ENCODE data around the gene ANXA9. TPM values are rescaled to one million over a fixed set of nuclear protein-coding genes. Genes with fewer than 3 reads are reported as not detected.

Gene ANXA9
- total RNA-seq, 6 experiments from 2014 or later = 0.28 to 0.55 (median 0.46) TPM

DNA sequence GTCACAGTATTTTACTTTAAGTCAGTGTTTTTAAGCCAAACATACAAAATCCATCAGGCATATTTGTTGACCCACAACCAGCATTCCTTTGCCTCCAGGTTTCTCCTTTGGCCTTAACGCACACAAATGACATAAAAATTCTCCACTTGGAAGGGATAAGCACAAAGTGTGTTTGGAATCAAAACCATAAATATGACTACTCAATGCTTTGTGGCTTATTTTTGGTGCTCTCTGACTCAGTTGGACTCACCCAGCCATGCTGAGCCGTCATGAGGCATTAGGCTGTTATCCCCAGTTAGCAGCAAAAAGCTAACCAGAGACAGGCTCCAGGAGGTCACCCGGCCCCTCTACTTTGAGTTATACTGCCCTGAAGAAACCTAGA, 27.1 kb downstream of the ANXA9 start:
- Mint-ChIP-seq H3K4me3 (peak overlapping the region; percentile 97), H3K4me1 (ENCODE audit: low read depth) (peaks cover 61% of the 10 kb centered on the region)

DNA sequence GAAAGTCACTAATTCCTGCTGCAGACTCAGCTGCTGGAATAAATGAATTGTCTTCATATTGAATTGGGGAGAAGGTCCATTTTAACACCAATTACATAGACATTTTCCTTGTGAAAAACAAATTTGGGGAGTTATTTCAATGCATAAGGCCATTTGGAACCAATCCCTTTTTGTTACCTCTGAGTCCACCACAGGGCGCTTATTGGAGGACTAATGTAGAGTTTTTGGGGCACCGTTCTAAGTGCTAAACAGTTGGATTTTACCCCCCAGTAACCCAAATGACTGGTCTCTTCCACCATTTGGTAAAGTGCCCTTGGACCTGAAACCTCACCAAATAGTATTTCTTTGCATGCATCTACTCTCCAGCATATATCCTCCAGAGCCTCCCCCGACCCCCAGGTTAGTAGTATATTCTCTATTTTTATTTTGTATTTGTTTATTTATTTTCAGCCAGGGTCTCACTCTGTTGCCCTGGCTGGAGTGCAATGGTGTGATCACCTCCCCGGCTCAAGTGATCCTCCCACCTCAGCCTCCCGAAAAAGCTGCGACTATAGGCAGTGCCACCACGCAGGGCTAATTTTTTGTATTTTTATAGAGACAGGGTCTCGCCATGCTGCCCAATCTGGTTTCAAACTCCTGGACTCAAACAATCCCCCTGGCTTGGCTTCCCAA, 27.7 kb downstream of the ANXA9 start:
- H3K9me3 Mint-ChIP-seq = no peaks in the 10 kb centered on the region
- peaks cover 5% of the 10 kb centered on the region; the same call in 1 of the 2 replicates for H3K36me3 Mint-ChIP-seq (ENCODE audit: low read depth)
- H3K4me1 Mint-ChIP-seq (ENCODE audit: low read depth) = peaks cover 61% of the 10 kb centered on the region
- H3K27ac Mint-ChIP-seq = peak overlapping the region; percentile 99
- peak overlapping the region; percentile 97 for H3K4me3 Mint-ChIP-seq
- TF ChIP-seq, protein P1, sequence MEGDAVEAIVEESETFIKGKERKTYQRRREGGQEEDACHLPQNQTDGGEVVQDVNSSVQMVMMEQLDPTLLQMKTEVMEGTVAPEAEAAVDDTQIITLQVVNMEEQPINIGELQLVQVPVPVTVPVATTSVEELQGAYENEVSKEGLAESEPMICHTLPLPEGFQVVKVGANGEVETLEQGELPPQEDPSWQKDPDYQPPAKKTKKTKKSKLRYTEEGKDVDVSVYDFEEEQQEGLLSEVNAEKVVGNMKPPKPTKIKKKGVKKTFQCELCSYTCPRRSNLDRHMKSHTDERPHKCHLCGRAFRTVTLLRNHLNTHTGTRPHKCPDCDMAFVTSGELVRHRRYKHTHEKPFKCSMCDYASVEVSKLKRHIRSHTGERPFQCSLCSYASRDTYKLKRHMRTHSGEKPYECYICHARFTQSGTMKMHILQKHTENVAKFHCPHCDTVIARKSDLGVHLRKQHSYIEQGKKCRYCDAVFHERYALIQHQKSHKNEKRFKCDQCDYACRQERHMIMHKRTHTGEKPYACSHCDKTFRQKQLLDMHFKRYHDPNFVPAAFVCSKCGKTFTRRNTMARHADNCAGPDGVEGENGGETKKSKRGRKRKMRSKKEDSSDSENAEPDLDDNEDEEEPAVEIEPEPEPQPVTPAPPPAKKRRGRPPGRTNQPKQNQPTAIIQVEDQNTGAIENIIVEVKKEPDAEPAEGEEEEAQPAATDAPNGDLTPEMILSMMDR (IDR thresholded peaks at IDR 0.05) = no peak
- no peak for DNase-seq
- H3K27me3 Mint-ChIP-seq (ENCODE audit: insufficient read depth) = peaks cover 2% of the 10 kb centered on the region

More for the DNA sequence above, 27.1 kb downstream of the ANXA9 start:
- Mint-ChIP-seq H3K27ac (peak overlapping the region; percentile 99), H3K27me3 (ENCODE audit: insufficient read depth) (peaks cover 2% of the 10 kb centered on the region), H3K36me3 (ENCODE audit: low read depth) (peaks cover 5% of the 10 kb centered on the region; the same call in 1 of the 2 replicates), H3K9me3 (no peaks in the 10 kb centered on the region)
- peak; percentile 61 for DNase-seq
- TF ChIP-seq, protein P1 (IDR thresholded peaks at IDR 0.05) = no peak

DNA sequence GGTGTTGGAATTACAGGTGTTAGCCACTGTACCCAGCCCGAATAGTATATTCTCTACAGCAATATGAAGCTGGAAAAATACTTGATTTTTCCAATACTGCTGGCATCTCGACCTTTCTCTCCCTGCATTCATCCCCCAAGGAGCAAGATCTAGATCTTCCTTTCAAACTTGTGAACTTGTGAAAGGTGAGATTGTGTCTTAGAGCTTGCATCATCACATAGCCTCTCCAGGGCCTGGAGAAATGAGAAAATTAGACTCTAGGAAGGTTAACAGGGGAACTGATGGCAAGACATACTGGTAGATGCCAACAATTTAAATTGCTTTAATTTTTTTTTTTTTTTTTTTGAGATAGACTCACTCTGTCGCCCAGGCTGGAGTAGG, 28.2 kb downstream of the ANXA9 start:
- peaks cover 59% of the 10 kb centered on the region for H3K4me1 Mint-ChIP-seq (ENCODE audit: low read depth)
- no peak for DNase-seq
- peaks cover 2% of the 10 kb centered on the region for H3K27me3 Mint-ChIP-seq (ENCODE audit: insufficient read depth)
- TF ChIP-seq, protein P1 (IDR thresholded peaks at IDR 0.05) = no peak
- no peak overlapping the region for H3K27ac Mint-ChIP-seq
- no peak overlapping the region for H3K4me3 Mint-ChIP-seq
- H3K36me3 Mint-ChIP-seq (ENCODE audit: low read depth) = peaks cover 5% of the 10 kb centered on the region; the same call in 1 of the 2 replicates
- H3K9me3 Mint-ChIP-seq = no peaks in the 10 kb centered on the region

DNA sequence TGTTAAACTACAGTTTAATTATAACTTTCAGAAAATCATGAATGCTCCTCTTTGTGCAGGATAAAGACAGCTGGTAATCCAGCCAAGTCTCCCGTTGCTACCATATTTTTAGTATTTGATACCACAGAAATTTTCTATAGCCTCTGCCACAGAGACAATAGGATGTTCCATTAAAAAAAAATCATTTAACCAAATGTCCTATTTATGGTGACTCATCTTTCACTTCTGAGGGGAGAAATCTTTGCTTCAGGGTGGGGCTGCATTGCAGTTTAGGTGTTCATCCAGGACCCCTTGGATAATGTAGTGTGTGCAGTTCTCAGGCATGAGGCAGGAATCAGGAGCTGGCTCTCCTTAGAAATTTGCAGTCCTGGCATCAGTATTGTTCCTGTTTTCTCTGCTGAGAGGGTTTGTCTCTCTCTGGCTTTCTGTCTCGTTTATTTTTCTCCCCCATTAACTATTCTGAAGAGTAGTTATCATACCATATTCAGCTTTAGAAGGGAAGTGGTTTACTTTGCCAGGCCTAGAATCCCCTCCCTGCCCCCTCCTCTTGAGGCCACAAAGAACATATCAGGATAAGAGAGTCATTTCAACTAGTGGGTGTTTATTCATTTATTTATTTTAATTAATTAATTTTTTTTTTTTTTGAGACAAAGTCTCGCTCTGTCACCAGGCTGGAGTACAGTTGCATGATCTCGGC, 29.2 kb downstream of the ANXA9 start:
- no peak overlapping the region for H3K27ac Mint-ChIP-seq
- TF ChIP-seq, protein P1 (IDR thresholded peaks at IDR 0.05) = no peak

DNA sequence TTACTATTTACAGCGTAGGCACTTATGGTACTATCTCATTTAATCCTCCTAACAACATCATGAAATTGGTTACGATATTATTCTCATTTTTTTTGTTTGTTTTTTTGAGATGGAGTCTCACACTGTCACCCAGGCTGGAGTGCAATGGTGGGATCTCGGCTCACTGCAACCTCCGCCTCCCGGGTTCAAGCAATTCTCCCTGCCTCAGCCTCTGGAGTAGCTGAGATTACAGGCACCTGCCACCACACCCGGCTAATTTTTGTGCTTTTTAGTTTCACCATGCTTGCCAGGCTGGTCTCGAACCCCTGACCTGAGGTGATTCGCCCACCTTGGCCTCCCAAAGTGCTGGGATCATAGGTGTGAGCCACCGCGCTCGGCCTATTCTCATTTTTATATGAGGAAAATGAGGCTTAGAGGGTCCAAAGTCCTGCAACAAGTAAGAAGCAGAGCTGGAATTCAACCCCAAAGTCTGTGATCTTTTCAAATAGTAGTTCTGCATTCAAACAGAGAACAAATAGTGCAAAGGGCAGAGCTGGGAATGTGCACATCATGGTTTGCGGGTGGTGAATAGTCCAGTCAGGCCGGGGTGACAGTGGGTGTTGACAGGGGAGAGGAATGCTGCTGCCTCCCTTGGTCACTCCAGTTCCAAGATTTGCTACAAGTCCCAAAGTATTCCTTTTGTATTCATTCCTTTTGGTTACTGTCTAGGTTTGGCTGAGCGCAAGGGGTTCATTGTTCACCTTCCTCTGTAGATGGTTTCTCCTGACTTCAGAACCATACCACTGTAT, 30.8 kb downstream of the ANXA9 start:
- no peaks in the 10 kb centered on the region for H3K9me3 Mint-ChIP-seq
- TF ChIP-seq, protein P1 (IDR thresholded peaks at IDR 0.05) = no peak
- H3K27me3 Mint-ChIP-seq (ENCODE audit: insufficient read depth) = no peaks in the 10 kb centered on the region
- peaks cover 34% of the 10 kb centered on the region for H3K4me1 Mint-ChIP-seq (ENCODE audit: low read depth)
- H3K4me3 Mint-ChIP-seq = no peak overlapping the region
- DNase-seq = no peak
- H3K36me3 Mint-ChIP-seq (ENCODE audit: low read depth) = peaks cover 5% of the 10 kb centered on the region; the same call in 1 of the 2 replicates
- H3K27ac Mint-ChIP-seq = peak overlapping the region; percentile 12; the same call in 1 of the 2 replicates

More for the DNA sequence above, 29.2 kb downstream of the ANXA9 start:
- Mint-ChIP-seq H3K4me3 (no peak overlapping the region), H3K27me3 (ENCODE audit: insufficient read depth) (peaks cover 2% of the 10 kb centered on the region), H3K9me3 (no peaks in the 10 kb centered on the region), H3K36me3 (ENCODE audit: low read depth) (peaks cover 5% of the 10 kb centered on the region; the same call in 1 of the 2 replicates), H3K4me1 (ENCODE audit: low read depth) (peaks cover 49% of the 10 kb centered on the region)
- DNase-seq = no peak
